HG03354 (cell line): Measurements from ENCODE around the gene SYT5.

Experiments used
- ATAC-seq: cut with Tn5 transposase; IDR thresholded peaks from one replicate; pipeline ENCODE4 v1.9.1; 2021; ENCODE audit warnings: mild to moderate bottlenecking; ENCODE audit not compliant: unreplicated experiment, poor library complexity, severe bottlenecking

The SYT5 gene

DNA sequence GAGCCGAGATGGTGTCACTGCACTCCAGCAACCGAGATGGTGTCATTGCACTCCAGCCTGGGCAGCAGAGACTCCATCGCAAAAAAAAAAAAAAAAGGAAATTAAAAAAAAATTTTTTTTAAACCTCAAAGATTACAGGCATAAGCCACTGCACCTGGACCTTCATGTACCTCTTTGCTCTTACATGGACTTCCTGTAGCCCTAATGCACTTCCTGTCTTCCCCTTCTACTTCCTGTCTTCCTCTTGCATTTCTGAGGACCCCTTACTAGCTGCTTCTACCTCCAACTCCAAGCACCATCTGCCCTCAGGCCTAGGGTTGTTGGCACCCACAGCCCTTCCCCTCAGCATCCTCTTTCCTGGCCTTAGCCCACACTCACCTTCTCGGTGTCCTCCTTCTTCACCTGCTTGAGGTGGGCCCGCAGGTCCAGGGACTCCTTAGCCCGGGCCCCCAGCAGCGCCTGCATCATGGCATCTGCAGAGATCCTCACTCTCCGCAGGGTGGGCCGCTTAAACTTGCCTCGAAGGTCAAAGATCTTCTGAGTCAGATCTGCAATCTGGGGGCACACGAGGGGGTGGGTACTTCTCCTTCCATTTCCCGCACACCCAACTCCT, 26.3 kb downstream of the SYT5 start:
- no peak for ATAC-seq

DNA sequence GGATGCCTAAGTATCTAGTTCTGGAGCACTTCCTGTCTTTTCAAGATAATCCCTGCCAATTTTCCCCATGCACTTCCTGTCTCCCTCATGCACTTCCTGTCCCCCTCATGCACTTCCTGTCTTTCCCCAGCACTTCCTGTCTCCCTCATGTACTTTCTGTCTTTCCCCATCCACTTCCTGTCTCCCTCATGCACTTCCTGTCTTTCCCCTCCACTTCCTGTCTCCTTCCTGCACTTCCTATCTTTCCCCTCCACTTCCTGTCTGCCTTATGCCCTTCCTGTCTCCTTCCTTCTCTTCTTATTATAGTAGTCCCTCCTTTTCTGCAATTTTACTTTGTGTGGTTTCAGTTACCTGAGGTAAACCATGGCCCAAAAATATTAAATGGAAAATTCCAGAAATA, 28.1 kb downstream of the SYT5 start:
- no peak for ATAC-seq

DNA sequence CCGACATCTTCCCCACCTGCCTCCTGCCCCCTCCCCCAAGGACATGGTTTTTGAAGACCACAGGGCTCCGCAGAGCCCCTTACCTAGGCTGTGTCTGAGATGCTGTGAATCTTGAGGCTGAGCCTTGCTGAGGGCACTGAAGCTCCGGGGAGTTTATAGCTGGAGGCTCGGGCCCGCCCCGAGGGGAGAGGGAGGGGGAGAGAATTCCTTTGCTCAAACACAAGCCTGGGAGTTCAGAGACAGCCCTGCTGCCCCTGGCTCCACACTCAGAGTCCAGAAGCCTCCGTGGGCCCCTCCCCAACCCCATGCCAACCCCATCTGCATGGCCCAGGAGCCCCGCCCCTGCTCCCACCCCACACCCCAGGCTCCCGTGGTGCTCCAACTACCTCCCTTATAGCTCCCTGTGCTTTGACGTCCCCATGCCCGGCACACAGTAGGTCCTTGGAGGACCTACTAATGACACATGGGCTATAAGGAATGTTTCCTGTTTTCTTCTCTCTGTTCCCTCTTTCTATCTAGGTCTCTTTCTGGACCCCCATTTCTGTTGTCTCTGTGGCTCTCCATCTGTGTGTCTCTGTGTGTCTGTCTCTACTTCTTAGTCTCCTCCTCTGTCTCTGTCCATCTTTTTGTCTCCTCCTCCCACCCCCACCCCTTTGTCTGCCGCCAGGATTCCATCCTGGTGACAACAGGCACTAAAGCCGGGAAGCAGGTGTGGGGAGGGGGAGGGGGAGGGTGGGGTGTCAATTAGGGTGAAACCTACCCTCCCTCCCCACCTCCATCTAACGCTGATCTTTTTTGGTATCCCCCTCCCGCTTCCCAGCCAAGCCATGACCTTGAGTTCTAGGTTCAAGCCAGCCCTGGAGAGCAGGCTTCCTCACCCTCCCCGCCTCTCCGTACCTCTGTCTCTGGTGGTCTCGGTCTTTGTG, 30.7 kb downstream of the SYT5 start, which contains the start of gene TNNT1:
Gene TNNT1 (minus strand): TSS at position 129 of the 926 bp plus-strand sequence. CDS start 2,049 bp downstream, outside the sequence.
- no peak for ATAC-seq

DNA sequence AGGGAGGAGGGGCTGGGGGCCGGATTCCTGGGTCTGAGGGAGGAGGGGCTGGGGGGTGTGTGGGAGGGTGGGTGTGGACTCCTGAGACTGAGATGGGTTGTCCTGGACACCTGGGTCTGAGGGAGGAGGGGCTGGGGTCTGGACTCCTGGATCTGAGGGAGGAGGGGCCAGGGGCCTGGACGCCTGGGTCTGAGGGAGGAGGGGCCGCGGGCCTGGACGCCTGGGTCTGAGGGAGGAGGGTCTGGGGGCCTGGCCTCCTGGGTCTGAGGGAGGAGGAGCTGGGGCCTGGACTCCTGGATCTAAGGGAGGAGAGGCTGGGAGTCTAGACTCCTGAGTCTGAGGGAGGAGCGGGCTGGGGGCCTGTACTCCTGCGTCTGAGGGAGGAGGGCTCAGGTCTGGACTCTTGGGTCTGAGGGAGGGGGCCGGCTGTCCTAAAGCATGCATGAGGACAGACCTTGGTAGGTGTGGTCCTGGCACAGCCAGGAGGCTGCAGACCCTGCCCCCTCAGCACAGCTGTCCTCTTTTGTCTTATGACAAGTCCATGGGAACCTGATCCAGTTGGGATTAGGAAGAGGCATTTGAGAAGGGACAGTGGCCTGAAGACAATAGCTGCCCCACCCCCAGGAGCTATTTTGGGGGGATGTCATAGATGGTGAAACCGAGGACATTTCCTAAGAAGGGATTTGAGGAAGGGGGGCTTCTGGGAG, 32.4 kb downstream of the SYT5 start:
- no peak for ATAC-seq

DNA sequence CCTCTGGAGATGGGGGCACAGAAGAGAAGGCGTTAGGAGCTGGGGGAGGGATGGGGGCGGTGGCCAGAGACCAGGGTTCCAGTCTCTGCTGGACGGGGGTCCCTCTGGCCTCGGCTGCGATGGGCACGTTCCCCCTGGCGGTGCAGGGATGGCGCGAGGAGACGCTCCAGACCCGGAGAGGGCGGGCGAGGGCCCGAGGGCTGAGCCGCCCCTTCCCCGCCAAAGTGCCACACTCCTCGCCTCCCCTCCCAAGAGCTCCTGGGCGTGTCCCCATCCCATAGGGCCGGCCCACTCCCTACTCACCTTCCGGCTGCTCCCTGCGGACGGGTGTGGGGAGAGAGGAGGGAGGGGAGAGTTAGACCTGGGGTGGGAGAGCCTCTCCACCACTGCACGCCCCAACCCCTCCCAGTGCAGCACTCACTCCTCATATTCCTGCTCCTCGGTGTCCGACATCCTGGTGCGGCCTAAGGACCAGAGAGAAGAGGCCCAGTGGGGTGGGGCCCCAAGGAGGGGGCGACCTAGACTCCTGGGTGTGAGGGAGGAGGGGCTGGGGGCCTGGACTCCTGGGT, 33.3 kb downstream of the SYT5 start:
- ATAC-seq: no peak

DNA sequence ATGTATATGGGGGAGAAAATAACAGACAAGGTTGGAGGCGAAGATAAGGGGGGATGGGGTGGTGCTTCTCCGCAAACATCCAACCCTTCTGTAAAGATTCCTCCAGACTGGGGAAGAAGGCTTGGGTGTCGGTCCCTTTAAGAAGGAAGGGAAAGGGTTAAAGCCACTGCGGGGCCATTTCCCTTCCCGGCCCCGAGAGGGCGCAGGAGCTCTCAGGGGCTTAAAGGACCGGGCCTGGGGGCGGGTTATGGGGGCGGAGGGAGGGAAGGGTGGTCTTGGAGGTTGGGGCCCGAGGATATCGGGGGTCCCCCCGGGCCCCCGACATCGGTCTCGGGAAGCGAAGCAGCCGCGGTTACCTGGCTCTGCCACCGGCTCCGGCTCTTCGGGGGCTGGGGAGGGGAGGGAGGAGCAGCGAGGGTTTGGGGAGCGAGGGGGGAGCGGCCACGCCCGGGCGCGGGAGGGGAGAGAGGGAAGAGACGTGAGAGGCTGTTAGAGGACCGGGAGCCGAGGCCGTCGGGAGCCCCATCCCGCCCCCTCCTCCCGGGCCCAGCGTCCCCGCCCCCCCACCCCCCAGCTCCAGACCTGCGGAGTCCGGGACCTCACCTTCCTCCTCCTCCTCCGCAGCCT, 33.9 kb downstream of the SYT5 start:
- no peak for ATAC-seq

DNA sequence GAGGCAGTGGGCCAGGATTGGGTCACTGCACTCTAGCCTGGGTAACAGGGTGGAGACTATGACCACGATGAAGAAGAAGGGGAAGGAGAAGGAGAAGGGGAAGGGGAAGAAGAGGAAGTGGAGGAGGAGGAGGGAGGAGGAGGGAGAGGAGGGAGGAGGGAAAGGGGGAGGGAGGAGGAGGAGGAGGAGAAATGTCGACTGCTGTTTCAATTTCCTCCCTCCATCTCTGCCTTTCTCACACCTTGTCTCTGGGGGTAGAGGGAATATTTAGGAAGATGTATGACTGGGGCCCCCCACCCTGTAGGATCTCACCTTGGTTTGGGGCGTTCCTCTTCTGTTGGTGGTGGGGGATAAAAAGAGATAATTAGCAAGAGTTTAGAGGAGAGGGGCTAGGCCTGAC, 34.9 kb downstream of the SYT5 start:
- no peak for ATAC-seq

DNA sequence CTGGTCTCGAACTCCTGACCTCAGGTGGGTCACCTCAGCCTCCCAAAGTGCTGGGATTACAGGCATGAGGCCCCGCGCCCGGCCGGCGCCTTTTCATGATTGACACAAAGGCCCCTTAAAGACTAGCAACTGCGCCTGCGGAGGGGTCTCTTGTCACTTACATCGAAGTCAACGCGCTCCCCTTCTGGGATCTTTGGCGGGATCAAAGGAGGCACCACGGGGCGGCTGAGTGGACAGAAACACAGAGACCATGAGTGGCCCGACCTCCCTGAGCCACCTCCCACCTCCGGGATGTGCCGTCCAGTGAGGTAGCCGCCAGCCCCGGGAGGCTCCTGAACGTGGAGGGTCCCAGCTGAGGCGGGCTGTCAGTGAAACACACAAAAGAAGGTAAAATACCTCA, 38.4 kb downstream of the SYT5 start:
- no peak for ATAC-seq

DNA sequence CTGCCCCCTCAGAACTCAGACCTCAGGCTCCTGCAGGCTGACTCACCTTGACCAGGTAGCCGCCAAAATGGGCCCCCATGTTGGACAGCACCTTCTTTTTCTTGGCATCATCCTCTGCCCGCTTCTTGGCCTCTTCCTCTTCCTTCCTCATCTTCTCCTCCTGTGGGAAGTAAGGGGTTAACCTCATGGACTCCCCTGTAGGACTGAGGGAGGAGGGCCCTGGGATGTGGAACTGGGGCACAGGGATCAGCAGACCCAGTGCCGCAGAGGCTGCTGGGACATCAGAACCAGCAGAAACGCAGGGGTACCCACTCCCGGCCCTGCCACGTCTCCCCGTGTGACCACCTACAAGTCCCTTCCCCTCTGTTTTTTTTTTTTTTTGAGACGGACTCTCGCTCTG, 42.2 kb downstream of the SYT5 start:
- ATAC-seq: no peak

DNA sequence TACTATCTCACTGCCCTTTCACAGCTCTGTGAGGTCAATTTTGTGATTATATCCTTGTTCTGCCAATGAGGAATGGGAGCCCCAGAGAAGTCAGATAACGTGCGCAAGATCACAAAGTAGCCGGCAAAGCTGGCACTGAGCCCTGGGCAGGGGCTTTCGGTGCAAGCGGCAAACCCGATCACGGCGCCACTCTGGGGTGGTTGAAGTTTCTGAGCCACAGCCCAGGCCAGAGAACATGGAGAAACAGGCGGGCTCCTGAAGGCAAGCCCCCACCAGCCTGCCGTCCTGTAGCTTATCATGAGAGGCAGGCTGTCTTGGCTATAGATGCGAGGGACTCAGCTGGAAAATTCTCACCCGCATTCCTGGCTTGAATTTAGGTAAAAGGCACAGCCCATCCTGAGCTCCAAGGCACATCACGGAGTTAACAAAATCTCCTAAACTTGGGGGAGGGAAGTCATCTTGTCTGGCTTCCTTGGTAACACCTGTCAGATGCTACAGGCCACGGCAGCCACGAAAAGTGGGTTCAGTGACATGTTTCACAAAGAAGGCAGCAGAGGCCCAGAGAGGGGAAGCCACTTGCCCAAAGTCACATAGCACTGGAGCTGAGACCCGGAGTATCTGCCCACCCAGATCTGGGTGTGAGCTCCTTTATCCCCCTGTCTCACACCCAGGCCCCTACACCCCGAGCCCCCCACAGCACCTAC, 43.5 kb downstream of the SYT5 start:
- no peak for ATAC-seq

DNA sequence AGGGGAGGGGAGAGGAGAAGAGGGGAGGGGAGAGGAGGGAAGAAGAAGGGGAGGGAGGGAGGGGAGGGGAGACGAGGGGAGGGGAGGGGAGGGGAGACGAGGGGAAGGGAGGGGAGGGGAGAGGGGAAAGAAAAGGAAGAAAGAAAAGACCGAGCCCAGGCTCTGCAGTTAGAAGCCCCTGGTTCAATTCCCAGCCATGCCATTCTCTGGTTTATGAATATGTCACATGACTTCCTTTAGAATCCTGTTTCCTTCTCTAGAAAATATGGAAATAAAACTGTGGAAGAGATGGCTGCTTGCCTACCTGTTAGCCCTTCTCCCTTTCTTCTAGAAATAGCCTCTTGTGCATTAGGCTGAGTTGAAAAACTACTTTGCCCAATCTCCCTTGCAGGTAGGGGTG, 45.4 kb downstream of the SYT5 start:
- ATAC-seq: no peak

DNA sequence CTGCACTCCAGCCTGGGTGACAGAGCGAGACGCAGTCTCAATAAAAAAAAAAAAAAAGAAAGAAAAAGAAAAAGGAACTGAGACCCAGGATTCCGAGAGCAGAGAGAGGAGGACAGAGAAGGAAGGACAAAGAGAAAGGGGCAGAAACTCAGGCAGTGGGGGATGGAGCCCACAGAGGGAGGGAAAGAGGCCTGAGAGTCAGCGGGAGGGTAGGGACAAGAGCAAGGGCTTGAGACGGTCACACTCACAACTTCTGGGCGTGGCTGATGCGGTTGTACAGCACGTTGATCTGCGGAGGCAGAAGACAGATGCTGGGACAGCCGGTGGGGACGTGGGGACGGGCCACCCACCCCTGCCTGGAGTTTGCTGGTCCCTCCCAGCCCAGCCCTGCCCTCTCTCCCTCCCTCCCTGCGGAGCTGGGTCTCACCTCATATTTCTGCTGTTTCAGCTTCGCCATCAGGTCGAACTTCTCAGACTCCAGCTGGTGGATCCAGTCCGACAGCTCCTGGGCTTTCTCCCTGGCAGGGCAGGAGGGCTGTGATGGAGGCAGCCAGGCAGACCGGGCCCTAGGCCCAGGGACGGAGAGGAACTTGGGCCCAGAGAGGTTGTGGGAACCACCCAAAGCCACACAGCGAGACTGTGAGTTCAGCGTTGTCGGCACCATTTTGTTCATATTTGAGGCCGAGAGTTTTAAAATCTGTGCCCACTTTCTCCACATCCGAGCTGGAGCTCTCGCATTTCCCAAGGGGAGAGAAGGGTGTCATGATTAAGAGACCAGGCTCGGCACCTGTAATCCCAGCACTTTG, 46.2 kb downstream of the SYT5 start:
- no peak for ATAC-seq

DNA sequence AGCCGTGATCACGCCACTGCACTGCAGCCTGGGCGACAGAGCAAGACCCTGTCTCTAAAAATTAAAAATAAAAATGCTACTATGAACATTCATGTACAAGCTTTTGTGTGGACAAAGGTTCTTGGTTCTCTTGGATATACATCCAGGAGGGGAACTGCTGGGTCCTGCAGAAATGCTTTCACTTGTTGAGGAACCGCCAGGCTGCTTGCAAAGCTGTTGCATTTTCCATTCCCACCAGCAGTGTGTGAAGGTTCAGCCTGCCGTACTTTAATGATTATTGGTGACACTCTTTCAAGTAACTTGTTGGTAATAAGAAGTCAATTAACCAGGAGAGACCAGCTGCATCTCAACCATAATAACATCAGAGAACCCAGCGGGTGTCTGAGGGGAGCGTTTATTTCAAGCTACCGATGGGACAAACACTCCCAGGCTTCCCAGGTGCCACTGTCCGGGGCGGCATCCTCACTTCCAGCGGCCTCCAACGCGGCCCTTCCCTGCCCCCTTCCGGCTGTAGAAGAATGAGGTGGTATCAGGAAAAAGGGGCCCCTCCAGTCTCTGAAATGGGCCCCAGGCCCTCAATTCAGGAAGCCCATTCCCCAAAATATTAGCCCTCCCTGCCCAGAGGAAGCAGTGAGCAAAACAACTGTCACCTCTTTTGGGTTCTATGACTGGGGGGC, 47.5 kb downstream of the SYT5 start:
- ATAC-seq: no peak

DNA sequence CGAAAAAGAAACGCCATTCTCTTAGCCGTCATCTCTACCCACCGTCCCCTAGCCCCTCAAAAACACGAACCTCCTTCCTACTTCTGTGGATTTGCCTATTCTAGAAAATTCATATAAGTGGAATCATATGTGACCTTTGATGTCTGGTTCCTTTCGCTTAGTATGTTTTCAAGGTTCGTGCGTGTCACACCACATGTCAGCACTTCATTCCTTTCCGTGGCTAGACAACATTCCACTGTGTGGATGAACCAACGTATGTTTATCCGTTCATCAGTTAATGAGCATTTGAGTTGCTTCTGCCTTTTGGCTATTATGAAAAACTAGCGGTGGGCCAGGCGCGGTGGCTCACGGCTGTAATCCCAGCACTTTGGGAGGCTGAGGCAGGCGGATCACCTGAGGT, 48.7 kb downstream of the SYT5 start:
- ATAC-seq: no peak
